HepG2 (cell line): ENCODE measurements around the gene COMMD2. TPM values are rescaled to one million over a fixed set of nuclear protein-coding genes. Genes with fewer than 3 reads are reported as not detected.

ENCODE experiments used
- ATAC-seq: fragments of 200-7000 bp; cut with Tn5 transposase; 3 replicates; pipeline ENCODE4 v1.9.1; 2020; ENCODE audit warnings: mild to moderate bottlenecking, moderate library complexity
- Bru-seq: library from RNA; stranded (reverse); fragments of 400-500 nt; gene quantifications from one replicate; lab custom pipeline; 2021; lab: Mats Ljungman, UMichigan
- BruChase-seq, 2 experiments: library from RNA; stranded (reverse); fragments of 400-500 nt; gene quantifications; one replicate each; lab custom pipeline; 2021; lab: Mats Ljungman, UMichigan
- BruUV-seq: library from RNA; stranded (reverse); fragments of 400-500 nt; replicated peaks from 2 replicates; lab custom pipeline; 2021; lab: Mats Ljungman, UMichigan
- CTCF ChIA-PET: fragments of 300-600 bp; formaldehyde crosslinking; extraction: SDS; loops from one replicate; lab custom pipeline; 2021; ENCODE audit warnings: low total read pairs, inconsistent platforms, low intra/inter-chr PET ratio; lab: Yijun Ruan, JAX
- POLR2A ChIA-PET: fragments of 350-600 bp; sonication (Branson Sonifier 250); formaldehyde crosslinking; loops from one replicate; lab custom pipeline; 2020; ENCODE audit warnings: antibody characterized with exemption, inconsistent platforms; lab: Yijun Ruan, JAX
- DNase-seq: peaks from one replicate; pipeline ENCODE4 v3.0.0-alpha.2; 2015; ENCODE audit warnings: low spot score
- FAIRE-seq: peaks from 3 replicates; lab custom pipeline; 2011; peaks lifted over from hg19 to GRCh38; lab: Jason Lieb, UNC
- H2AFZ ChIP-seq: one replicate; pipeline ENCODE4 v1.6.1; 2011; ENCODE audit warnings: low read length, inconsistent platforms
- H3K27ac ChIP-seq: fragments of 300-600 bp; 3 replicates; pipeline ENCODE4 v1.8.0; 2011; ENCODE audit warnings: mixed run types, mild to moderate bottlenecking, mixed read lengths, low read length, inconsistent platforms; ENCODE audit not compliant: insufficient read depth; ENCODE audit errors: extremely low read length
- H3K27me3 ChIP-seq, 2 experiments: fragments of 200-600 bp in 1 of 2; 2 replicates in 1 of 2; 3 replicates in 1 of 2; pipeline versions ENCODE4 v1.6.0 to v1.8.0; 2011; ENCODE audit warnings: low read length in 2 of 2, mild to moderate bottlenecking in 2 of 2, moderate library complexity in 2 of 2, inconsistent platforms in 1 of 2; ENCODE audit not compliant: insufficient read depth in 2 of 2, control insufficient read depth in 1 of 2
- H3K36me3 ChIP-seq, 2 experiments: fragments of 200-600 bp in 1 of 2; replicated peaks in 1 of 2; 2 replicates in 1 of 2; 3 replicates in 1 of 2; pipeline versions ENCODE4 v1.5.1 to v1.8.0; 2011; ENCODE audit warnings: low read length in 2 of 2, inconsistent platforms in 1 of 2; ENCODE audit not compliant: insufficient read depth in 2 of 2, control insufficient read depth in 1 of 2
- H3K4me1 ChIP-seq: 2 replicates; pipeline ENCODE4 v1.5.1; 2012; ENCODE audit warnings: low read length, inconsistent platforms; ENCODE audit not compliant: insufficient read depth
- H3K4me2 ChIP-seq: 2 replicates; pipeline ENCODE4 v1.6.0; 2011; ENCODE audit warnings: low read depth, low read length, inconsistent platforms
- H3K4me3 ChIP-seq, 3 experiments: fragments of 200-600 bp in 1 of 3; sonication (generic), shearing (Covaris generic) in 1 of 3; replicated peaks in 1 of 3; 2 replicates each; pipeline ENCODE4 v1.5.1; 2011 to 2016; ENCODE audit warnings: low read length in 3 of 3, inconsistent platforms in 2 of 3, low read depth in 2 of 3, mild to moderate bottlenecking in 2 of 3, control low read depth in 1 of 3, mixed read lengths in 1 of 3; ENCODE audit not compliant: insufficient read depth in 1 of 3
- H3K79me2 ChIP-seq: one replicate; pipeline ENCODE4 v1.6.1; 2011; ENCODE audit warnings: low read length, inconsistent platforms; ENCODE audit not compliant: insufficient read depth
- H3K9ac ChIP-seq: 2 replicates; pipeline ENCODE4 v1.6.0; 2011; ENCODE audit warnings: mild to moderate bottlenecking, low read depth, low read length, inconsistent platforms; ENCODE audit not compliant: insufficient read depth
- H3K9me3 ChIP-seq: 2 replicates; pipeline ENCODE4 v1.5.1; 2012; ENCODE audit warnings: mild to moderate bottlenecking, low read length
- H4K20me1 ChIP-seq: 2 replicates; pipeline ENCODE4 v1.6.0; 2011; ENCODE audit warnings: inconsistent platforms, mild to moderate bottlenecking, low read length, moderate library complexity; ENCODE audit not compliant: insufficient read depth
- NONO ChIP-seq, 2 experiments: fragments of 450-650 bp in 1 of 2; sonication (generic) in 1 of 2; formaldehyde crosslinking in 1 of 2; IDR thresholded peaks in 1 of 2; conservative IDR thresholded peaks in 1 of 2; 2 replicates each; pipeline versions ENCODE4 v1.6.1 to v1.8.0; 2017 to 2022; ENCODE audit warnings: mild to moderate bottlenecking in 1 of 2, missing genetic modification reagents in 1 of 2, moderate library complexity in 1 of 2
- ZSCAN31 ChIP-seq: sonication (generic); formaldehyde crosslinking; IDR thresholded peaks from 2 replicates; pipeline ENCODE4 v1.5.0; 2020; ENCODE audit warnings: low read depth, mild to moderate bottlenecking, missing genetic modification reagents
- WGBS: methylation state at CpG from one replicate; pipeline ENCODE4 v1.1.6; 2017; ENCODE audit warnings: low lambda C conversion rate; 5-methylcytosine and 5-hydroxymethylcytosine counted together
- in situ Hi-C: cut with HindIII; loops from 2 replicates; pipeline ENCODE4 v1.10.0; 2017; ENCODE audit warnings: low pct_unique_long_range_greater_than_20kb; ENCODE audit not compliant: extremely low pct_ligation_motif_present
- intact Hi-C: fragments of 100-400 bp; cut with micrococcal nuclease; formaldehyde crosslinking; loops from one replicate; pipeline ENCODE4 v1.10.0; 2022; ENCODE audit not compliant: unreplicated experiment
- long read RNA-seq, 2 experiments: library from RNA in 1 of 2; library from polyadenylated mRNA in 1 of 2; stranded (forward) in 1 of 2; unstranded in 1 of 2; transcript quantifications; one replicate each; pipeline ENCODE4 v2.0.0, GENCODE V29; 2019 to 2022
- polyA minus RNA-seq, 3 experiments: library from RNA; depleted of rRNA, polyadenylated mRNA; stranded (reverse); fragments of >200 nt; gene quantifications; 2 replicates each; pipeline ENCODE4 v1.2.3, GENCODE V29; 2011; ENCODE audit warnings: low replicate concordance in 1 of 3
- polyA plus RNA-seq, 8 experiments: library from polyadenylated mRNA; depleted of rRNA in 3 of 8; stranded (reverse) in 7 of 8; unstranded in 1 of 8; fragments of >200 nt; fragmentation: Illumina TruSeq in 4 of 8; extraction: Trizol in 4 of 8; gene quantifications; 2 replicates each; pipeline versions ENCODE4 v1.2.1 to v1.2.3, GENCODE V29; 2011 to 2016; ENCODE audit warnings: low read depth in 4 of 8, missing spikeins in 1 of 8, mixed read lengths in 1 of 8; ENCODE audit not compliant: insufficient read depth in 1 of 8
- total RNA-seq, 5 experiments: library from RNA; depleted of rRNA; stranded (reverse); fragments of >200 nt; fragmentation: Illumina TruSeq; extraction: Trizol; gene quantifications; 2 replicates each; pipeline ENCODE4 v1.2.3, GENCODE V29; 2016; ENCODE audit warnings: low read depth in 1 of 5
- TF ChIP-seq, protein P1 (sequence below): sonication (generic); formaldehyde crosslinking; IDR thresholded peaks from 2 replicates; pipeline ENCODE4 v1.5.0; 2020; ENCODE audit warnings: mild to moderate bottlenecking, missing genetic modification reagents
- TF ChIP-seq, protein P2 (sequence below): sonication (generic); formaldehyde crosslinking; IDR thresholded peaks from 2 replicates; pipeline ENCODE4 v1.5.0; 2020; ENCODE audit warnings: mild to moderate bottlenecking, missing genetic modification reagents, borderline replicate concordance

COMMD2 gene
- 57.6 and 73.2 TPM in 2 replicates for total RNA-seq (2016; rRNA removed; fragmentation: Illumina TruSeq; extraction: Trizol)
- total RNA-seq (2016; cell fraction: cytosol; rRNA removed; fragmentation: Illumina TruSeq; extraction: Trizol; ENCODE audit: low read depth), result 8.4 and 10.2 TPM in 2 replicates
- 55.4 and 78.2 TPM in 2 replicates for total RNA-seq (2016; cell fraction: insoluble cytoplasmic fraction; rRNA removed; fragmentation: Illumina TruSeq; extraction: Trizol)
- 13.8 and 20.0 TPM in 2 replicates for total RNA-seq (2016; cell fraction: membrane; rRNA removed; fragmentation: Illumina TruSeq; extraction: Trizol)
- 30.5 and 31.9 TPM in 2 replicates for total RNA-seq (2016; cell fraction: nucleus; rRNA removed; fragmentation: Illumina TruSeq; extraction: Trizol)
- polyA plus RNA-seq (2011; rRNA removed), result 25.5 and 33.0 TPM in 2 replicates
- 22.4 and 27.4 TPM in 2 replicates for polyA plus RNA-seq (2011; cell fraction: cytosol; rRNA removed)
- 7.2 and 10.3 TPM in 2 replicates for polyA plus RNA-seq (2011; cell fraction: nucleus; rRNA removed)
- 21.8 and 23.7 TPM in 2 replicates for polyA plus RNA-seq (2012)
- 4.3 and 5.0 TPM in 2 replicates for polyA plus RNA-seq (2016; cell fraction: cytosol; fragmentation: Illumina TruSeq; extraction: Trizol; ENCODE audit: low read depth)
- 65.7 and 69.6 TPM in 2 replicates for polyA plus RNA-seq (2016; cell fraction: insoluble cytoplasmic fraction; fragmentation: Illumina TruSeq; extraction: Trizol; ENCODE audit: low read depth)
- polyA plus RNA-seq (2016; cell fraction: membrane; fragmentation: Illumina TruSeq; extraction: Trizol; ENCODE audit: low read depth), result 7.5 and 8.4 TPM in 2 replicates
- 45.6 and 52.9 TPM in 2 replicates for polyA plus RNA-seq (2016; cell fraction: nucleus; fragmentation: Illumina TruSeq; extraction: Trizol; ENCODE audit: insufficient read depth, low read depth)
- polyA minus RNA-seq (2011; rRNA and poly(A)+ RNA removed; ENCODE audit: low replicate concordance), result 3.4 and 15.7 TPM in 2 replicates
- polyA minus RNA-seq (2011; cell fraction: cytosol; rRNA and poly(A)+ RNA removed), result 7.2 and 8.0 TPM in 2 replicates
- 15.6 and 23.2 TPM in 2 replicates for polyA minus RNA-seq (2011; cell fraction: nucleus; rRNA and poly(A)+ RNA removed)
- Bru-seq, nascent RNA, result percentile 86 among the genes with signal in this experiment
- BruChase-seq, experiment 1, labeled RNA remaining after a 6-hour chase, result percentile 84 among the genes with signal in this experiment
- percentile 82 among the genes with signal in this experiment for BruChase-seq, experiment 2, labeled RNA remaining after a 2-hour chase
- long read RNA-seq, experiment 1, transcript COMMD2-203 (5 exons, 3,706 nt), result major isoform, 47 of 57 reads
- long read RNA-seq, experiment 1, partial matches to known transcripts, result 2 of 57 reads
- long read RNA-seq, experiment 1, other reads (novel, unspliced or antisense), result 4 of 57 reads
- long read RNA-seq, experiment 2, transcript COMMD2-203 (5 exons, 3,706 nt), result major isoform, 14 of 35 reads
- long read RNA-seq, experiment 2, partial matches to known transcripts, result 0 of 35 reads
- long read RNA-seq, experiment 2, other reads (novel, unspliced or antisense), result 20 of 35 reads

DNA sequence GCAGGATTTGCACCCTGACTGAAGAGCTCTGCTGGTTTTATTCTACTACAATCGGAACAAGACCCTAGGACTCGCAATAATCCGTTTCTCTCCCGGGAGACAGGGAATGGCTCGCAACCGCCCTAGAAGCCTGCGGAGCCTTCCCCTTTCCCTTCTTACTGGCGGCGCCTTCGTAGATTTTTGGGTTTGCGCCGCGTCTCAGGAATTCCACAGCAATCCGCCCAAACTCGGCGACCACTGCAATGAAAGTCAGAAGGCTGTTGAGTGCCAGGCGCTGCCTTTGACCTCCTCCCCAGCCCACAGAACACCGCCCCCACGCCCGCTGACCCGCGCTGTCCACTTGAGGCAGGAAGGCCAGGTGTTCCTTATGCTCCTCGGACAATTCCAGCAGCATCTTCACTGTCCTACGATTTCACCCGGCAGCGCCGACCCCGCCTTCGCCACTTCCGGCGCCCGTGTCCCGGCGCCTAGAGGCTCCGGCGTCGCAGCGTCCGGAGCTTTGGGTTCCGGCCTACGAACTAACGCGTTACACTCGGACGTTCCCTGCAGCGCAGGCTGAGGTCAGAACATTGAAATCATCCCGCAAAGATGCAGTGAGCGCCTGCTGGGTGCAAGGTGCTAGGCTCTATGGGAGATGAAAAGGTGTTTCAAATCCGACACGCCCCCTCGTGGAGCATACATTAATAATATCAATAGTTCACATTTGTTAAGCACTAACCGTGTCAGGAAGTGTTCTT is at the start of gene COMMD2:
Gene COMMD2 (minus strand): TSS at position 439 of the 737 bp plus-strand sequence. CDS start 45 bp downstream, at position 394.
- ChIA-PET POLR2A (interaction anchor here (0.6 to 0.9 kb wide), 3 partner anchors 94 to 302 kb away, joined by 3 read pairs; partner anchors contain the start of gene WWTR1), CTCF (interaction anchor here (1.1 to 2.1 kb wide), 3 partner anchors 183 to 239 kb away, joined by 4 to 5 read pairs (median 5); no protein-coding TSS in a partner anchor)
- no peaks in the 10 kb centered on the region for H4K20me1 ChIP-seq
- 3% methylated on average over 15 of the region's 52 CpGs for WGBS
- peak within 1 kb of the TSS; percentile 87 for H3K4me2 ChIP-seq
- intact Hi-C loops (loop anchor here (1.0 to 5.0 kb wide), 4 partner anchors 60 to 240 kb away; partner anchors contain the start of genes RNF13 and WWTR1), in situ Hi-C loops (no loop called here)
- DNase-seq, result peak; percentile 90
- peaks cover 25% of the 10 kb centered on the region for H3K4me1 ChIP-seq
- no peaks in the 10 kb centered on the region; a peak in 1 of 5 replicates for H3K27me3 ChIP-seq
- peak within 1 kb of the TSS; percentile 86 for H3K9ac ChIP-seq
- H2AFZ ChIP-seq, result peak within 1 kb of the TSS; percentile 92
- H3K36me3 ChIP-seq, result peaks cover 5 to 13% of the 10 kb centered on the region in 2 experiments; a peak in 4 of 5 replicates
- no peaks in the 10 kb centered on the region for H3K9me3 ChIP-seq
- H3K27ac ChIP-seq, result peak within 1 kb of the TSS; percentile 67
- ATAC-seq, result peak; percentile 100
- BruUV-seq, result TSS peak; percentile 83
- peak within 1 kb of the TSS; percentile 88 to 99 (median 97) for H3K4me3 ChIP-seq
- peak; percentile 18 for FAIRE-seq
- H3K79me2 ChIP-seq, result peaks cover 15% of the 10 kb centered on the region
- TF ChIP-seq, protein P1, sequence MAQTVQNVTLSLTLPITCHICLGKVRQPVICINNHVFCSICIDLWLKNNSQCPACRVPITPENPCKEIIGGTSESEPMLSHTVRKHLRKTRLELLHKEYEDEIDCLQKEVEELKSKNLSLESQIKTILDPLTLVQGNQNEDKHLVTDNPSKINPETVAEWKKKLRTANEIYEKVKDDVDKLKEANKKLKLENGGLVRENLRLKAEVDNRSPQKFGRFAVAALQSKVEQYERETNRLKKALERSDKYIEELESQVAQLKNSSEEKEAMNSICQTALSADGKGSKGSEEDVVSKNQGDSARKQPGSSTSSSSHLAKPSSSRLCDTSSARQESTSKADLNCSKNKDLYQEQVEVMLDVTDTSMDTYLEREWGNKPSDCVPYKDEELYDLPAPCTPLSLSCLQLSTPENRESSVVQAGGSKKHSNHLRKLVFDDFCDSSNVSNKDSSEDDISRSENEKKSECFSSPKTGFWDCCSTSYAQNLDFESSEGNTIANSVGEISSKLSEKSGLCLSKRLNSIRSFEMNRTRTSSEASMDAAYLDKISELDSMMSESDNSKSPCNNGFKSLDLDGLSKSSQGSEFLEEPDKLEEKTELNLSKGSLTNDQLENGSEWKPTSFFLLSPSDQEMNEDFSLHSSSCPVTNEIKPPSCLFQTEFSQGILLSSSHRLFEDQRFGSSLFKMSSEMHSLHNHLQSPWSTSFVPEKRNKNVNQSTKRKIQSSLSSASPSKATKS (CRISPR knock-in tag), result 0 out of 2 replicates have a peak, but pooled peaks have one; percentile 59
- no peak for TF ChIP-seq NONO (IDR thresholded peaks at IDR 0.05)
- peak; percentile 99 for TF ChIP-seq NONO (CRISPR knock-in tag; conservative IDR thresholded peaks at IDR 0.05)
- TF ChIP-seq, protein P2, sequence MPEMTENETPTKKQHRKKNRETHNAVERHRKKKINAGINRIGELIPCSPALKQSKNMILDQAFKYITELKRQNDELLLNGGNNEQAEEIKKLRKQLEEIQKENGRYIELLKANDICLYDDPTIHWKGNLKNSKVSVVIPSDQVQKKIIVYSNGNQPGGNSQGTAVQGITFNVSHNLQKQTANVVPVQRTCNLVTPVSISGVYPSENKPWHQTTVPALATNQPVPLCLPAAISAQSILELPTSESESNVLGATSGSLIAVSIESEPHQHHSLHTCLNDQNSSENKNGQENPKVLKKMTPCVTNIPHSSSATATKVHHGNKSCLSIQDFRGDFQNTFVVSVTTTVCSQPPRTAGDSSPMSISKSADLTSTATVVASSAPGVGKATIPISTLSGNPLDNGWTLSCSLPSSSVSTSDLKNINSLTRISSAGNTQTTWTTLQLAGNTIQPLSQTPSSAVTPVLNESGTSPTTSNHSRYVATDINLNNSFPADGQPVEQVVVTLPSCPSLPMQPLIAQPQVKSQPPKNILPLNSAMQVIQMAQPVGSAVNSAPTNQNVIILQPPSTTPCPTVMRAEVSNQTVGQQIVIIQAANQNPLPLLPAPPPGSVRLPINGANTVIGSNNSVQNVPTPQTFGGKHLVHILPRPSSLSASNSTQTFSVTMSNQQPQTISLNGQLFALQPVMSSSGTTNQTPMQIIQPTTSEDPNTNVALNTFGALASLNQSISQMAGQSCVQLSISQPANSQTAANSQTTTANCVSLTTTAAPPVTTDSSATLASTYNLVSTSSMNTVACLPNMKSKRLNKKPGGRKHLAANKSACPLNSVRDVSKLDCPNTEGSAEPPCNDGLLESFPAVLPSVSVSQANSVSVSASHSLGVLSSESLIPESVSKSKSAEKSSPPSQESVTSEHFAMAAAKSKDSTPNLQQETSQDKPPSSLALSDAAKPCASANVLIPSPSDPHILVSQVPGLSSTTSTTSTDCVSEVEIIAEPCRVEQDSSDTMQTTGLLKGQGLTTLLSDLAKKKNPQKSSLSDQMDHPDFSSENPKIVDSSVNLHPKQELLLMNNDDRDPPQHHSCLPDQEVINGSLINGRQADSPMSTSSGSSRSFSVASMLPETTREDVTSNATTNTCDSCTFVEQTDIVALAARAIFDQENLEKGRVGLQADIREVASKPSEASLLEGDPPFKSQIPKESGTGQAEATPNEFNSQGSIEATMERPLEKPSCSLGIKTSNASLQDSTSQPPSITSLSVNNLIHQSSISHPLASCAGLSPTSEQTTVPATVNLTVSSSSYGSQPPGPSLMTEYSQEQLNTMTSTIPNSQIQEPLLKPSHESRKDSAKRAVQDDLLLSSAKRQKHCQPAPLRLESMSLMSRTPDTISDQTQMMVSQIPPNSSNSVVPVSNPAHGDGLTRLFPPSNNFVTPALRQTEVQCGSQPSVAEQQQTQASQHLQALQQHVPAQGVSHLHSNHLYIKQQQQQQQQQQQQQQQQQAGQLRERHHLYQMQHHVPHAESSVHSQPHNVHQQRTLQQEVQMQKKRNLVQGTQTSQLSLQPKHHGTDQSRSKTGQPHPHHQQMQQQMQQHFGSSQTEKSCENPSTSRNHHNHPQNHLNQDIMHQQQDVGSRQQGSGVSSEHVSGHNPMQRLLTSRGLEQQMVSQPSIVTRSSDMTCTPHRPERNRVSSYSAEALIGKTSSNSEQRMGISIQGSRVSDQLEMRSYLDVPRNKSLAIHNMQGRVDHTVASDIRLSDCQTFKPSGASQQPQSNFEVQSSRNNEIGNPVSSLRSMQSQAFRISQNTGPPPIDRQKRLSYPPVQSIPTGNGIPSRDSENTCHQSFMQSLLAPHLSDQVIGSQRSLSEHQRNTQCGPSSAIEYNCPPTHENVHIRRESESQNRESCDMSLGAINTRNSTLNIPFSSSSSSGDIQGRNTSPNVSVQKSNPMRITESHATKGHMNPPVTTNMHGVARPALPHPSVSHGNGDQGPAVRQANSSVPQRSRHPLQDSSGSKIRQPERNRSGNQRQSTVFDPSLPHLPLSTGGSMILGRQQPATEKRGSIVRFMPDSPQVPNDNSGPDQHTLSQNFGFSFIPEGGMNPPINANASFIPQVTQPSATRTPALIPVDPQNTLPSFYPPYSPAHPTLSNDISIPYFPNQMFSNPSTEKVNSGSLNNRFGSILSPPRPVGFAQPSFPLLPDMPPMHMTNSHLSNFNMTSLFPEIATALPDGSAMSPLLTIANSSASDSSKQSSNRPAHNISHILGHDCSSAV, result peak; percentile 30; the same call in 1 of the 2 replicates
- peak; percentile 91 for TF ChIP-seq ZSCAN31 (CRISPR knock-in tag)
